GM21529 (cell line): ENCODE measurements around the gene HS6ST2.

Source experiments
- ATAC-seq: cut with Tn5 transposase; IDR thresholded peaks from one replicate; pipeline ENCODE4 v1.9.1; 2021; ENCODE audit not compliant: unreplicated experiment

HS6ST2 gene

DNA sequence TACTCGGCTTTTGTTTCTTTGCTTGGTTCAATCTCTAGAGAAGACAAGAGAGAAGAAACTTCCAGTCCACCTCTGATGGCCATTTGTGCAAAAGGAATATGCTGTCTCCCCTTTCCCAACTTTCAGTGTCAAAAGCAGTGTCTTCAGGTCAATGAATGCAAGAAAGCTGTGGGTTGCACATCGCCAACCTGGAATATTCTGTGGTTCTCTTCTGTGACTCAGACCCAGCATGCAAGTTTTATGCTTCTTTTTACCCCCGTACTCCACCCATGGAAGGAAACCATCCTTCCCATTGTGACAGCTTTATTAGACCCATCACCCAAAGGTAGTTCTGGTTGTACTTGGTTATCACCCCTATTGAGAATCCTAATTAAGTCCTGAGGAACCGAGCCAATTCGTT is 334.0 kb downstream of the HS6ST2 start:
- no peak for ATAC-seq

DNA sequence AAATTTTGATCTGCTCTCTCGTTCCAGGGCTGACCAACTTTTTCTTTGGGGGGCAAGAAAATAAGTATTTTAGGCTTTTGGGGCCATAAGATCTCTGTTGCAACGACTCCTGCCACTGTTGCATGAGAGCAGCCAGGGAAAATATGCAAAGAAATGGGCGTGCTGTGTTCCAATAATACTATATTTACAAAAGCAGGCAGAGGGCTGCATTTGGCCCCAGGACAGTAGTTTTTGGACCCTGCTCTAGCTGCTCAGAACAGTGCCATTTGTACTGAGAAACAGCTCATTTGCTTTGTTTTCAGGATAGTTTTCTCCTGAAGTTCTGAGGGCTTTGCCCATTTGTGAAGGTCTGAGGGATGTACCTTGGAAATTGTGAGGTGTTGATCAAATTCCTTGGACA is 334.5 kb downstream of the HS6ST2 start:
- no peak for ATAC-seq

DNA sequence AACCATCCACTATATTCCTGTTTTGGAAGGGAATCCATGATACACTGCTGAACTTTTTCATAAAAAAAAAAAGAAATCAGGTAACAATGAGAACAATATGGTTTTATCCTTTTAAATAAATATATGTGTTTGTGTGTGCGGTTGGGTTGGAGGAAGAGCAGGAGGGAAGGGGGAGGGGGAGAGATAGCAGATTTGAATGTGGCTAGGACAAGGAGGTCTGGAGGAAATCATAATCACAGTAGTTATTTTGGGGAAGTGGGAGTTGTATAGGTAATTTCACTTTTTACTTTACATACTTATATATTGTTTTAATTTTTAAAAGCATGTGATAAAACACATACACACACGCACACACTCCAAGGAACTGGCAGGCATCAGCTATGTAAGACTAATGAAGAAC is 335.1 kb downstream of the HS6ST2 start:
- no peak for ATAC-seq

DNA sequence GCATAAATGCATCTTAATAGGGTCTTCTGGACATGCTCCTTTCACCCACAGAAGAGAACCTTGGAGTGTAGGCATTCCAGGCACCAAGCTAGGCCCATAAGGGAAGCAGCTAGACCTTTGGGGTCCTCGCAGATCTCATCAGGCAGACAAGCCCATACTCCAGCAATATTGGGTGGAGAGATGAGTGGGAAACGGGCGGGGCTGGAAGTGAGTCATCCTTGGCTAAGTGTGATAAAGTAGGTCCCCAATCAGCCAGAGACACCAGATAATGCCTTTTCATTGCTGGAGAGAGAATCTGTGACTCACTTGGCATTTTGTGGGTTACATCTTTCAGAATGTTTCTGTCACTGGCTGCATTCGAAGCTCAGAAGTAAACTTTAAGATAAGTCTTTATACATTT is 336.3 kb downstream of the HS6ST2 start:
- no peak for ATAC-seq

DNA sequence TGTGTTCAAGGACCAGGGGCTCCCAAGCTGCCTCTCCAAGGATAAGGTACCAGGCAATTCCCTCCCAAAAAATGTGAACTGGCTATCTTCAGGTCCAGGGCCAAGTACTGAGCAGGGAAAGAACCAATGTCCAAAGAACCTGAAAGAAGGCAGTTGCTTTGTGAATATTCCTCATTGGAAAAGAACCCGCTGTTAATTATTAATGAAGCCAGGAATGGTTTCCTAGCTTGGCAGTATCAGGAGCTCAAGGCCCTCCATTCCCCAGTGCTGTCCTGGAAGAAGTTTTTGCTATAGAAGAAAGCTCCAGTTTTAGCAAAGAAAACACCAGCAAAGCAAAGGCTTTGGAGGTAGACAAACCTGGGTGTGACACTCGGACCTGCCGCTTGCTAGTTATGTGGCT is 339.6 kb downstream of the HS6ST2 start:
- no peak for ATAC-seq

DNA sequence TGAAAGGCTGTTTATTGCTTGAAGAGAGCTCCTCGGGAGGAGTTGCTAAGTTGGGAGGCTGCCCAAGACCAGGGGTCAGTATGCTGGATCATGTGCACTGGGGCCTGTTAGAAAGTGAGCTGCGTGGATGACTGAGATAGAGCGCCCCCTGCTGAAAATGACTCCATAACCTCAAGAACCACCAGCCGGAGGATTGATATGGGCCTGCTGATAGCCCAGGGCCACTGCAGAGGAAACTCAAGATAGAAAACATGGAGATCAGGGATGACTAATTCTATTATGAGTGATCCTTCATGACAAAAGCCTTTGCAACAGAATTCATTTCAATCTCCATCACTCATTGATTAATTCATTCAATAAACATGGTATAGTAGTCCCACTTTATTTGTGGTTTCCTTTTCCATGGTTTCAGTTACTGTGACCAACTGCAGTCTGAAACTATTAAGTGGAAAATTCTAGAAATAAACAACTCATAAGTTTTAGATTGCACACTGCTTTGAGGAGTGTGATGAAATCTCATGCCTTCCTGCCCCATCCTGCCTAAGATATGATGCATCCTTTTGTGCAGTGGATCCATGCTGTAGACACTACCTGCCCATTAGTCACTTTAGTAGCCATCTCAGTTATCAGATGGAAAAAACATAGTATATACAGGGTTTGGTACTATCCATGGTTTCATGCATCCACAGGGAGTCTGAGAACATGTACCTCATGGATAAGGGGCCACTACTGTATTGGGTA is 342.9 kb downstream of the HS6ST2 start:
- ATAC-seq: no peak

DNA sequence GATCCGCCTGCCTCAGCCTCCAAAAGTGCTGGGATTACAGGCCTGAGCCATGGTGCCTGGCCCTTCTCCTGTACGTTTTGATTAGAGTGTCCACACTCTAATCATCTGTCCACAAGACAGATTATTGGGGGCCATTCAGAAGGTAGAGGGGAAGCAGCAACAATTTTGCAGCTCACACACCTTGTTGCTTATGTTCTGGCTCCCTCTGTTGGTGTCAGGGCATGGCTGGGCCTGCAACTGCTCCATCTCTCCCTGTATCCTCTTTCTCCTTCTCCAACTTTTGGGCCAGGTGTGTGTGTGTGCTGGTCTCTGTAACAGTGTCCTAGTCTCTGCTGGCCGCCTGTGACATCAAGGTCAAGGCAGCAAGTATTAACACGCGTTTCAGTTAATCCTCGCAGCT is 344.1 kb downstream of the HS6ST2 start:
- ATAC-seq: no peak

DNA sequence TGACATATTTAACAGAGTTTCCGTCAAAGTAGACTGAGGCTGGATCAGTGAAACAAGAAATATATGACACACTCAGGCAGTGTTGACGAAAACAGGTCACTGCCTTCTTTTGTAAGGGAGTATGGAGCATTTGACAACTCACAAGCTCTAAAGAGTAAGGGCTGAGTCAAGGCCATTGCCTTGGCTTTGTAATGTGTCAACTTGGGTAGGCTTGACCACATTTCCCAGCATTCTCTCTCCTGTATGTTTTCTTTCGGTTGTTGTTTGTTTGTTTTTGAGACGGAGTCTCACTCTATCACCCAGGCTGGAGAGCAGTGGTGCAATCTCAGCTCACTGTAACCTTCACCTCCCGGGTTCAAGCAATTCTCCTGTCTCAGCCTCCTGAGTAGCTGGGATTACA is 344.6 kb downstream of the HS6ST2 start:
- no peak for ATAC-seq

DNA sequence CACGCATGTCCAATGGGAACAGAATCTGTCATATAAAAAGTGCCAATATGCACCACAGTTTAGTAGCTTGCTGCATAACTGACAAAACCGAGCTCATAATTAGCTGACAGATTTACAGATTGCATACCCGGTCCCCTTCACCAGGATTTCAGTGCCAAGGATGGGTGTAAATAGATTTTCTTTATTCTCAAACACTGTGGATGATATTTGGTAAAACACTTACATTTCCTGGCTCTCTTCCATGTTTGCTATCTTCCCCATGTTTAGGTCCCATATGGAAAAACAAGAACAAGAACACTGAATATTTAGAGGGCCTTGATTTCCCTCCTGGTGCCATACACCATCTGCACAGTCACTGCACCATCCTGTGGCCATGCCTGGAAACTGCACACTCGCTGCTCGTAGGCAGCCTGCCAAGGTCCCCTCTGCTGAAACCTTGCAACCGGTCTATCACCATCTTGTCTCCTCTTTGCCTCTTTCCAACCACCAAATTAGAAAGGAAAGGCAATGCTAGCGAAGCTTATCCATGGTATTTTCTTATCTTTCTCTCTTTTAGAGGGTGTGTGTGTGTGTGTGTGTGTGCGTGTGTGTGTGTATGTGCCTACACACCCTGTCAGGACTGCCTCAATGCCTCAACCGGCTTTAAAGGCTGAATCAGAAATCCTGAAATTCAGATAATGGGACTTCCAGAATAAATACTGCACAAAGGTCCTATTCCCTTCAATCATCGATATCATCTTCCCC is 345.4 kb downstream of the HS6ST2 start:
- ATAC-seq: no peak

DNA sequence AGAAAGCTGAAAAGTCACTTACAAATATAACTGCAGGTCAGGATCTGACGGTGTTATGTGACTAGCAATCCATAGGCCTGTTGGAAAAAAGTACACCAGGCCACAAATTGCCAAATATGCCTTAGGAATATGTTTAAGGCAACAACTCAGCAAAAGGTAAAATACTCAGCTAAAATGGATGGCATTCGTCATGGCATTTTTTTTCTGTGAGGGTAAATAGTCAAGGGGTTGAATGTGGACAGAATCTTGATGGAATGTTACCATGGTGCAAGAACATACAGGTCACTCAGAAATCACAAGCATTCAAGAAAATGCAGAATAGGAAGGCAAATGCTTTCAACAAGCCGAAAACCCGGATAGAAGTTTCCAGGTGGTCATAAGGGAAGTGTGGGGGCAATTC is 347.9 kb downstream of the HS6ST2 start:
- ATAC-seq: no peak

DNA sequence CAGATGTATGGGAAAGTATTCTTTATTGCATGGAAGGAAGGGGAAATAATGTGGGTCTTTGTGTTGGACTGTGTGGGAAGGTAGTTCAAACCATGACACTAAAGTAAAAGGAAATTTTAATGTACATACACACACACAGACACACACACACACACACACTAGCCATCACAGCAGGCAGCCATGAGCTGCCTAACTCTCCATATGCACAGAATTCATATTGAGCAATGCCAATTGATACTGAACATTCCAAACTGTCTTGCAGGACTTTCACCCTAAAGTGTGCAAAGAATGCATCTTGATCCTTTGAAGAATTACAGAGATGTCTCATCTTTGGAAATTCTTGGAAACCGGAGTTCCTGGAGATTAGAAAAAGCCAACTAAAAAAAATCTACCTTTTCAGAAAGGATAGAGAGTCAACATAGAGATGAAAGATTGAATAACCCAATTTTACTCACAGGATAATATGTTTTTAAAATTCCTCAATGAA is 349.0 kb downstream of the HS6ST2 start:
- ATAC-seq: no peak

DNA sequence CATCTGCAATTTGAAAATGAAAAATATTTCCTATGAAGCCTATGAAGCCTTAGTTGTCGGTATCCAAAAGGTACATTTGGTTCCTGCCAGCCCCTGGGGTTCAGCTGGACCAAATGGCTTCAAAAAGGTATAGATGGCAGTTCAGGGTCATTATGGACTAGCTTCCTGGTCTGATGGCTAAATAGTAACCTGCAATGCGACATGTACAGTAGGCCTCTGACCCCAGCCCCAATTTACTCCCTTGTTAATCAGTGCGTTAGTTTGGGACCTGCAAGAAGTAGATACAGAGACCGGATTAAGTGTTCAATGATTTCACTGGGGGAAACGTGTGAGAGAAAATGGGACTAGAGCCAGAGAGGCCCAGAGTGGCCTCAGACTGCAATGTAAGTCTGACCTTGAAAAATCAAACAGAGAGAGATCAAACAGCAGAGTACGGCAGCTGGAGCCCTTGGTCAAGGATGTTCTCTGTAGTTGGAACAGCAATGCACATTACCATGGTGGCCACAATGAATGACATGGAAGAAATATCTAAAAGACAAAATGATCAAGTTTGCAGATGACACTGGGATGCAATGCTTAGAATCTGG is 354.6 kb downstream of the HS6ST2 start:
- ATAC-seq: no peak

DNA sequence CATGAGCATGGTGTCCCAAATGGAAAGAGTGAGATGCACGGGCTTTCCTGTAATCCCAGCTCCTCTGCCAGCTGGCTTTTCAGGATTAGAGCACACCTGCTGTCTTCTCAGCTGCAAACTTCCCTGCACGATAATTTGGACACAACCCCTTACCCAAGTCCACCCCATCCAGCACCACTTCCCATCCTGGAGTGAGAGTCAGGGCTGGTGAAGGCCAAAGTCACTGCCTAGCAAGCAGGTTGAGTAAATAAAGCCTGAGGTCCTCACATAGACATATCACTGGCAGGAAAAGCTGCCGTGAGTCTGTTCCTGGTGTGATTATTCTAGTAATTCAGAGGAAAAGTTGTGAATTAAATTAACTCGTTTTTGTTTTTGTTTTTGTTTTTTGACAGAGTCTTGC is 355.7 kb downstream of the HS6ST2 start:
- no peak for ATAC-seq

DNA sequence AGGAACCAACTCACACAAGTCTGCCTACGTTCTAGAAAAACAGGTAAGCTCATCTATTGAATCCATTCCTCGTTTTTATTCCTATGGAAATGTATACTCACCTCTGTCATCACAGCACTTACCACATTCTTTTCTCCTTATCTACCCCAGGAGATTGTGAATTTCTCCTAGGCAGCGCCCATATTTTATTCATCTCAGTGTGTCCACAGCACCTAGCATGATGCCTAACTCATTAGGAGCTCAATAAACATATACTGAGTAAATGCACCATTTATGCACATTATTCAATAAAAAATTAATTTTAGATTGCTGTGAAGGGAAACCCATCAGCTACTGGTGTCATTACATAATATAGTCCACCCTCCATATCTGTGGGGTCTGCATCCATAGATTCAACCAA is 363.4 kb downstream of the HS6ST2 start:
- ATAC-seq: no peak

DNA sequence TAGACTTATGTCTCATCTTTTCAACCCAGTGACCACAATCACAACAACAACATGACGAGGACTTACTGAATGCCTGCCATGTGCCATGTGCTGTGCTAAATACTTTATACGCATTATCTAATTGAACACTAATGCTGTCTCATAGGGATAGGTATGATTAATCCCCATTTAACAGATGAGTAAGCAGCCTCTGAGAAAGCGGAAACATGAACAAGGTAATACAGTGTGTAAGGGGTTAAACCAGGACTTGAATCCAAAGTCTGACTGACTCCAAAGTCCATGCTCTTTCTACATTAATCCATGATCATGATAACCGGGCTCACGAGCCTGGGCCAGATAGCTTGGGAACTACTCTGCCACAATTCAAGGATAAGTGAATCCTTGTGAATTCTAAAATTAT is 364.3 kb downstream of the HS6ST2 start:
- no peak for ATAC-seq

DNA sequence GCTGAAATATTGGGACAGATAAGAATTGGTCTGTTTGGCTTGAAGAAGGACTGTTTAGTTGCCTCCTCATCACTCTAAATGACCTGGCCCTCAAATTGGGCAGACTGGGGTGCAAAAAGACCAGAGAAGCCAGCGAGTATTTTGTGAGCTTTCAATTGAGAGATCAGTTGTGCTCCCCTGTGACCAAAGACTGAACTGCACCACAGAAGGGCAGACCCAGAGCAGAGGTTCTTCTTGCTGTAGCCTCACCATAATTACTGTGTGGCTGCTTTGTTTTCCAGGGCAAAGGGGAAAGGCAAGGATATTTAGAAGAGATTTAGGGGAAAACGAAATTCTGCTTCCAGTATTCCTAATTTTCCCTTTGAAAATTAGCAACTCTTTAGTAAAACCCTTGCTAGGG is 365.5 kb downstream of the HS6ST2 start:
- ATAC-seq: peak; percentile 55

DNA sequence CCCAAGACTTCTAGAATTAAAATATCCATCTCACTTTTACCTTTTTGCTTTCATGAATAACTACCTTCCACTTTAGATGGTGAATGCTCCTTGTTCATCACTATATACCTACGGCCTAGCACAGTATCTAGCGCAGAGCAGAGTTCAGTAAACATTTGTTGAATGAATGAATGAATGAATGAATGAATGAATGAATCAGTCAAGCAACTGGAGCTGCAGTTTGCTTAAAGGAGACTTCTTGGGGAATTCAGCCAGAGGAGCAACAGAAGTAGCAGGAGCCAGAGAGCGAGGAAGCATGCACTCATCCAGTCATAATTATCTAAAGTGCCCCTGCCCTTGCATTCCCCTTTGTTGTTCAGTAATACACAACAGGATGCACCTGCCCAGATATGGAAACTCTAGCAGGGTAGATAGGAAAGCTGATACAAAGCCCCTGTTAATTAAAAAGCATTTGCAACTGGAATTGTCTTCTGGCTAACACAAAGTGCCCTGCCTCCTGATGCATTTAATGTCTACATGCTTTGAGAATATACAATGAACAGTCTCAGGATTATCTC is 366.6 kb downstream of the HS6ST2 start:
- no peak for ATAC-seq

DNA sequence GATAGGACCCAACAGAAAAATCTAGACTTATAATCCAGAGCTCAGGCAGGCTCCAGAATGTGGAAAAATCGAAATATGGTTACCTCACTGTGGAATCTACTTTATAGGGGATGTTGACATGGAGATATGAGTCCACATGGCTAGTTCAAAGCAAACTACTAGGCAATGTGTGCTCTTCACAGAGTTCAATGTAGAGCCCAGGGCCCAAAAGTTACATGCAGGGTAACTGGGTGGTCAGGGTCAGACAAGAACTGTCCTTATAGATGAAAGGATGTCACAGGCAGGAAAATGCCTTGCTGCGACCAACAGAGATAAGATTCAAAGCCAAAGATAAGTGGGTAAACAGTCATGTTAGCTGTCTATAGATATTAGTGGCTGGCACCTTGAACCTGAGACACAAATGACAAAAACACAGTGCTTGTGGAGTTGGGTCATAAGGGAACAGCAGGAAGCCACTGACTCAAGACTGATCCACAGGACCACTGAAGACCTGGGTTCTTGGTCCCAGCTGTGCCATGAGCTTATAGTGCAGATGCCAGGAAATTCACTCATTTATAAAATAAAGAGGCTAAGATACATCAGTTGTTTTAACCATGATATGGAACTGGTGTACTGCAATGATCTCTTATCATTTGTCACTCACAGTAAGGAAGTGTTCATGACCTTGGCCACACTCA is 367.9 kb downstream of the HS6ST2 start:
- no peak for ATAC-seq

DNA sequence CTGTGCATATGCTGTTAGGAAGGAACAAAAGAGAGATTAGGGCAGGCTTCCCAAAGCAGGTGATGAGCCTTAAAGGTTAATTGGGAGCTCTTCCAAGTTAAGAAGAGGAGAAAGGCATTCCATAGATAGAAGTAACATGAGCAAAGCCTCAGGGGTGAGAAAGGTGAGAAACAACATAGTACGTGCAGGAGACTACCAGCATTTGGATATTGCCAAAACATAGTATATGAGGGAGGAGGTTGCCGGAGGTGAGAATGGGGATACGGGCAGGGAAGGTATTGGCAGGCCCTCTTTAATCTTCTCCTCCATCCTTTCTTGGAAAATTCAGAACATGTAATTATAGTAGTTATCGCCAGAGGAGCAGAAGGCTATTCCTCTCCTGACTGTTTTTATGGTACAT is 373.5 kb downstream of the HS6ST2 start:
- no peak for ATAC-seq

DNA sequence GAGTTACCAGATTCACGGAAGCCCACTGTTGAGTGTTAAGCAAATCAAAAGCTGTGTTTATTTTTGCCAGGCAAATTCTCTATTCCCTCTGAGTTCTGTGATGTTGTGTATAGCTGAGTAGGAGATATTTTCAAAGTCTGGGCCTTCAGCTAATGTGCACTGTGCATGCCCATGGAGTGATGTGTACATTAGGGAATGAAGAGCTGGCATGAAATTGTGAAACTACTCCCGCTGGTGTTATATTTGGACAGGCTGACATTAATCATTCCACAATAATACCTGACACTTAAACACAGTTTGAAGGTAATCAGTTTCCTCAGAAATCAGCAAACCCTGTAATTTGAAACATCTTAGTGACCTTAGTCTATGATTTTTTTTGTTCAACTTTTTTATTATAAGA is 381.5 kb downstream of the HS6ST2 start:
- no peak for ATAC-seq
